ENCODE data around the gene SMR3B. TPM values are rescaled to one million over a fixed set of nuclear protein-coding genes. Genes with fewer than 3 reads are reported as not detected.

Gene SMR3B
- total and polyA plus RNA-seq, 7 donors, result not detected

- no peaks in the 10 kb centered on the region for H3K4me1 ChIP-seq
- intact Hi-C loops (cut with DNase I), result no loop called here
- H3K9me3 ChIP-seq, result no peaks in the 10 kb centered on the region
- DNase-seq, result no peak
- no peak for TF ChIP-seq POLR2AphosphoS5 (IDR thresholded peaks at IDR 0.05)
- no peak for TF ChIP-seq EP300 (IDR thresholded peaks at IDR 0.05)
- TF ChIP-seq POLR2A (IDR thresholded peaks at IDR 0.05), result no peak
- TF ChIP-seq, protein P1, sequence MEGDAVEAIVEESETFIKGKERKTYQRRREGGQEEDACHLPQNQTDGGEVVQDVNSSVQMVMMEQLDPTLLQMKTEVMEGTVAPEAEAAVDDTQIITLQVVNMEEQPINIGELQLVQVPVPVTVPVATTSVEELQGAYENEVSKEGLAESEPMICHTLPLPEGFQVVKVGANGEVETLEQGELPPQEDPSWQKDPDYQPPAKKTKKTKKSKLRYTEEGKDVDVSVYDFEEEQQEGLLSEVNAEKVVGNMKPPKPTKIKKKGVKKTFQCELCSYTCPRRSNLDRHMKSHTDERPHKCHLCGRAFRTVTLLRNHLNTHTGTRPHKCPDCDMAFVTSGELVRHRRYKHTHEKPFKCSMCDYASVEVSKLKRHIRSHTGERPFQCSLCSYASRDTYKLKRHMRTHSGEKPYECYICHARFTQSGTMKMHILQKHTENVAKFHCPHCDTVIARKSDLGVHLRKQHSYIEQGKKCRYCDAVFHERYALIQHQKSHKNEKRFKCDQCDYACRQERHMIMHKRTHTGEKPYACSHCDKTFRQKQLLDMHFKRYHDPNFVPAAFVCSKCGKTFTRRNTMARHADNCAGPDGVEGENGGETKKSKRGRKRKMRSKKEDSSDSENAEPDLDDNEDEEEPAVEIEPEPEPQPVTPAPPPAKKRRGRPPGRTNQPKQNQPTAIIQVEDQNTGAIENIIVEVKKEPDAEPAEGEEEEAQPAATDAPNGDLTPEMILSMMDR (IDR thresholded peaks at IDR 0.05), result no peak
- H3K4me3 ChIP-seq, result no peak overlapping the region
- H3K27me3 ChIP-seq, result no peaks in the 10 kb centered on the region
- WGBS, 2 donors, result 74 to 92% methylated on average over 1 of the region's 1 CpG
- no peaks in the 10 kb centered on the region for H3K36me3 ChIP-seq
- H3K27ac ChIP-seq, result no peak overlapping the region
Observed at GRCh38 chr4:70399319-70399718, 16.4 kb downstream of the SMR3B start.

- no peak overlapping the region for H3K4me3 ChIP-seq
- H3K4me1 ChIP-seq, result no peaks in the 10 kb centered on the region
- H3K27ac ChIP-seq, result no peak overlapping the region
- H3K9me3 ChIP-seq, result no peaks in the 10 kb centered on the region
- H3K27me3 ChIP-seq, result no peaks in the 10 kb centered on the region
- intact Hi-C loops (cut with DNase I), result no loop called here
- no peaks in the 10 kb centered on the region for H3K36me3 ChIP-seq
- DNase-seq, result no peak
- 69 to 82% methylated on average over 1 of the region's 1 CpG for WGBS, 2 donors
- TF ChIP-seq POLR2A (IDR thresholded peaks at IDR 0.05), result no peak
- TF ChIP-seq POLR2AphosphoS5 (IDR thresholded peaks at IDR 0.05), result no peak
- no peak for TF ChIP-seq EP300 (IDR thresholded peaks at IDR 0.05)
- TF ChIP-seq, protein P1 (IDR thresholded peaks at IDR 0.05), result no peak
Observed at GRCh38 chr4:70402762-70403161, 19.8 kb downstream of the SMR3B start.

DNA sequence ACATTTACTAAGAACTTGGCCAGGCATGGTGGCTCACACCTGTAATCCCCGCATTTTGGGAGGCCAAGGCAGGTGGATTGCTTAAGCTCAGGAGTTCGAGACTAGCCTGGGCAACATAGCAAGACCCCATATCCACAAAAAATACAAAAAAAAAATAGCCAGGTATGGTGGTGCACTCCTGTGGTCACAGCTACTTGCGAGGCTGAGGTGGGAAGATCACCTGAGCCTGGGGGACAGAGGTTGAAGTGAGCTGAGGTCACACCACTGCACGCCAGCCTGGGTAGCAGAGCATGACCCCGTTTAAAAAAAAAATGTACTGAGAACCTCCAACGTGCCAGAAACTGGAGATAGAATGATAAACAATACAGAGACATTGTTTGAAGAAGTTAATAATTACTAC, 22.8 kb downstream of the SMR3B start:
- Histone ChIP-seq H3K27ac (no peak overlapping the region), H3K4me3 (no peak overlapping the region), H3K4me1 (no peaks in the 10 kb centered on the region), H3K9me3 (no peaks in the 10 kb centered on the region), H3K36me3 (no peaks in the 10 kb centered on the region), H3K27me3 (no peaks in the 10 kb centered on the region)
- 51 to 71% methylated on average over 6 of the region's 6 CpGs for WGBS, 2 donors
- intact Hi-C loops (cut with DNase I), result no loop called here
- DNase-seq, result no peak
- no peak for TF ChIP-seq POLR2A (IDR thresholded peaks at IDR 0.05)
- no peak for TF ChIP-seq POLR2AphosphoS5 (IDR thresholded peaks at IDR 0.05)
- TF ChIP-seq, protein P1 (IDR thresholded peaks at IDR 0.05), result no peak
- TF ChIP-seq EP300 (IDR thresholded peaks at IDR 0.05), result no peak

DNA sequence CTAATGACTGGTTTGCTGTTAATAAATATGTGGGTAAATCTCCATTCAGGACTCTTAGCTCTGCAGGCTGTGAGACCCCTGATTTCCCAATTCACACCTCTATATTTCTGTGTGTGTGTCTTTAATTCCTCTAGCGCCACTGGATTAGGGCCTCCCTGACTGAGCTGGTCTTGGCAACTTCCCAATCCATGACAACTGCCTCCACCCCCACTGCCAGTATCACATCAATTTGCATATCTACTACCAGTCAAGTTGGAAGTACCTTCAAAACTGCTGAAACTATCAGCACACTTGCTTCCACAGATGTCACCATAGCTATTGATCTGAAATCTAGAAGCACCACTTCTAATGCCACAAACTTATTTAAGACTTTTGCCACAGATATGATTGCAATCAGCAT, 42.4 kb downstream of the SMR3B start:
- Histone ChIP-seq H3K27ac (no peak overlapping the region), H3K9me3 (no peaks in the 10 kb centered on the region), H3K4me1 (no peaks in the 10 kb centered on the region), H3K4me3 (no peak overlapping the region), H3K36me3 (no peaks in the 10 kb centered on the region), H3K27me3 (no peaks in the 10 kb centered on the region)
- DNase-seq, result no peak
- TF ChIP-seq, protein P1 (IDR thresholded peaks at IDR 0.05), result no peak
- TF ChIP-seq POLR2A (IDR thresholded peaks at IDR 0.05), result no peak
- TF ChIP-seq EP300 (IDR thresholded peaks at IDR 0.05), result no peak
- TF ChIP-seq POLR2AphosphoS5 (IDR thresholded peaks at IDR 0.05), result no peak
- intact Hi-C loops (cut with DNase I), result no loop called here
- 63 to 84% methylated on average over 1 of the region's 1 CpG for WGBS, 2 donors

DNA sequence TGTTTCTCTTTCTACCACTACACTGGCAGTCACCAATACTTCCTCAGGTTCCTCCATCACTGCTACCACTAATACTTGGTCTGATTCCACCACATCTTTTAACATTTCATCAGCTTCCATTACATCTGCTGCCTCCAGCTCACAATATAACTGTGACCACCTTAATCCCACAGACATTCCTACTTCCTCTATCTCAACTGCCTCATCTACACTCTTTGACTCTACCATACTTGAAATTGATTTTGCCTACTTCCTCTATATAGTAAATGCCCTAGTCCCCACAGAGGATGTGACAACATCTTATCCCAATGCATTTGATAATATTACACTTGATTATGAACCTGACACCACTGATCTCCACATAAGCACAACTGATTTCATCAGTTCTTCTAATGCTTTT, 43.9 kb downstream of the SMR3B start:
- H3K27me3 ChIP-seq, result no peaks in the 10 kb centered on the region
- H3K4me1 ChIP-seq, result no peaks in the 10 kb centered on the region
- no peak overlapping the region for H3K4me3 ChIP-seq
- DNase-seq, result no peak
- no peaks in the 10 kb centered on the region for H3K9me3 ChIP-seq
- intact Hi-C loops (cut with DNase I), result no loop called here
- TF ChIP-seq POLR2A (IDR thresholded peaks at IDR 0.05), result no peak
- TF ChIP-seq, protein P1 (IDR thresholded peaks at IDR 0.05), result no peak
- TF ChIP-seq POLR2AphosphoS5 (IDR thresholded peaks at IDR 0.05), result no peak
- TF ChIP-seq EP300 (IDR thresholded peaks at IDR 0.05), result no peak
- H3K27ac ChIP-seq, result no peak overlapping the region
- H3K36me3 ChIP-seq, result no peaks in the 10 kb centered on the region
